Retina (tissue), 1 donor: ENCODE measurements around the gene ZNF468.
"Not testable (repeated sequence)": the region's sequence is repeated elsewhere in the genome, so short reads cannot be mapped to it uniquely, and the experiment has no call there.

Experiments
- DNase-seq: peaks from one replicate; pipeline ENCODE4 v3.0.0-alpha.2; 2016

The ZNF468 gene

GRCh38 chr19:52823676-52824075 is 33.7 kb downstream of the ZNF468 start:
- DNase-seq, result no peak

- peak; percentile 68 for DNase-seq
Measured at GRCh38 chr19:52821204-52821960, 36.0 kb downstream of the ZNF468 start, which contains the start of gene ZNF28. ZNF28 (minus strand) TSS chr19:52821633; CDS start chr19:52817958, 3,675 bp downstream.

DNA sequence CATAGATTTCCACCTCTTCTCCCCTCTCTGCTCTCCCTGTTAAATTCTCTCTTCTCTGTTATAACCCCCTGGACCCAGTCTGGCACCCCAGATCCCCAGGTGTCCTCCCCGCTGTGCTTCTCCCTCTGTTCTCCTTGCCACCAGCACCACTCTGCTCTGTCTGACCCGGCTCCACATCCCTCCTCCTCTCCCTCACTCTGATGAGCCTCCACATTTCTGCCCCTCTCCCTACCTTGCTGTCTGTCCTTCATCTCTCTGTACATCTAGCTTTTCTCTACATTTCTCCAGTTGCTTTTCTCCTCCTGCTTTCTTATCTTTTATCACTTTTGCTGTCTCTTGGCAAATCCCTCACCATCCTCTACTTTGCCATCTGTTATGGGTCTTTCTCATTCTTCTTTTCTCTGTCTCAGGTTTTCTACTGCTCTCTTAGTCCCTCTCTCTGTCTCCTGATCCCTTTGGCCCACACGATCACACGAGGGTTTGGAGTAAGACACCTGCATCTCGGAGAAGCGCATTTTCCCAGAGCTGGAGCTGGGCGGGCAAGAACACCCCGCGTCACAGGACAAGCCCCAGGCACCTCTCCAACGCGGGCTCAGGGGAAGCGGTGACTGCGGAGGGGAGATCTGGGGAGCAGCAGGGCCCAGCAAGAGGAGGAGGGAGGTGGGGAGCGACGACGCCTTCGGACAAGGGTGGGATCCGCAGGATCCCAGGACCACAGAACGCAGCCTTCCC is 36.8 kb downstream of the ZNF468 start:
- peak; percentile 24 for DNase-seq

GRCh38 chr19:52809801-52810200 is 47.6 kb downstream of the ZNF468 start:
- no peak for DNase-seq

- not testable (repeated sequence) for DNase-seq
Measured at GRCh38 chr19:52799950-52800640, 57.3 kb downstream of the ZNF468 start.

DNA sequence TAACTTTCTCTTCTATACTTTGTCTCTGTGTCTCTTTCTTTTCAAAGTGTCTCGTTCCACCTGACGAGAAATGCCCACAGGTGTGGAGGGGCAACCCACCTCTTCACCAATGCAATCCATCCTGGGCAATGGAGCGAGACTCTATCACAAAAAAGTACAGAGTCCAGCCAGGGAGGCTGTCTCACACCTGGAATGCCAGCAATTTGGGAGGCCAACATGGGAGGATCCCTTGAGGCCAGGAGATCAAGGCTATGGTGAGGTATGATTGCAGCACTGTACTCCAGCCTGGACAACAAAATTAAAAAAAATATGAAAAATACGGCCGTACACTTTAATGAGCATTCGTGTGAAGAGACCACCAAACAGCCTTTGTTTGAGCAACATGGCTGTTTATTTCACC is 68.0 kb downstream of the ZNF468 start:
- DNase-seq, result no peak
